Lung (tissue), 12 donors: ENCODE results near the gene AOAH. TPM values are rescaled to one million over a fixed set of nuclear protein-coding genes. Genes with fewer than 3 reads are reported as not detected.
"Not testable (repeated sequence)": the region's sequence is repeated elsewhere in the genome, so short reads cannot be mapped to it uniquely, and the experiment has no call there.

Source experiments
- ATAC-seq: fragments of 200-7000 bp; cut with Tn5 transposase; one replicate; pipeline ENCODE4 v1.9.1; 2020; ENCODE audit warnings: moderate number of reproducible peaks; ENCODE audit not compliant: insufficient read depth, low FRiP score
- DNase-seq, 3 donors: peaks; one replicate each; pipeline ENCODE4 v3.0.0-alpha.2; 2013 to 2017
- H3K27ac ChIP-seq, 2 donors: one replicate each; pipeline ENCODE4 v1.5.1; 2013; ENCODE audit warnings: mild to moderate bottlenecking in 2 of 2, moderate library complexity in 2 of 2, control low read depth in 1 of 2, inconsistent platforms in 1 of 2, low read depth in 1 of 2, low read length in 1 of 2
- H3K27me3 ChIP-seq, 3 donors: one replicate each; pipeline ENCODE4 v1.5.1; 2013; ENCODE audit warnings: low read length in 2 of 3; ENCODE audit not compliant: control insufficient read depth in 3 of 3, insufficient read depth in 3 of 3
- H3K36me3 ChIP-seq, 4 donors: one replicate each; pipeline ENCODE4 v1.5.1; 2013; ENCODE audit warnings: low read length in 4 of 4, mild to moderate bottlenecking in 1 of 4, moderate library complexity in 1 of 4; ENCODE audit not compliant: control insufficient read depth in 4 of 4, insufficient read depth in 4 of 4
- H3K4me1 ChIP-seq, 5 donors: one replicate each; pipeline ENCODE4 v1.5.1; 2013; ENCODE audit warnings: low read length in 5 of 5, mild to moderate bottlenecking in 2 of 5, moderate library complexity in 1 of 5; ENCODE audit not compliant: control insufficient read depth in 5 of 5, insufficient read depth in 5 of 5
- H3K4me3 ChIP-seq: one replicate; pipeline ENCODE4 v1.5.1; 2013; ENCODE audit warnings: mild to moderate bottlenecking, control low read depth, moderate library complexity
- H3K9ac ChIP-seq, 2 donors: one replicate each; pipeline ENCODE4 v1.5.1; 2013; ENCODE audit warnings: low read length in 2 of 2, control low read depth in 1 of 2; ENCODE audit not compliant: insufficient read depth in 1 of 2
- H3K9me3 ChIP-seq, 4 donors: one replicate each; pipeline ENCODE4 v1.5.1; 2013; ENCODE audit warnings: low read length in 3 of 4, mild to moderate bottlenecking in 1 of 4, moderate library complexity in 1 of 4; ENCODE audit not compliant: control insufficient read depth in 4 of 4, insufficient read depth in 3 of 4
- CTCF ChIP-seq: IDR thresholded peaks from 2 replicates; pipeline ENCODE4 v1.5.1; 2012; ENCODE audit warnings: mild to moderate bottlenecking; ENCODE audit errors: control extremely low read depth, extremely low read depth
- WGBS, 2 donors: extraction: QIAGEN DNeasy Blood & Tissue Kit; methylation state at CpG; one replicate each; pipeline ENCODE4 v1.1.7; 2013; 5-methylcytosine and 5-hydroxymethylcytosine counted together
- polyA plus RNA-seq, 2 donors: library from polyadenylated mRNA; stranded (reverse); fragments of 200-250 nt; gene quantifications; one replicate each; pipeline ENCODE4 v1.2.1, GENCODE V29; 2013
- total RNA-seq, 2 donors: library from RNA; depleted of rRNA in 1 of 2; stranded (reverse); fragments of >200 nt in 1 of 2; gene quantifications; one replicate each; pipeline ENCODE4 v1.2.1, GENCODE V29; 2014 to 2021
- donor health status: control.
- donor health status: control.
- donor health status: Bipolar disorder and iron deficiency.
- donor health status: healthy.
- donor health status: DM: yes; HTN: yes; CAD: no.

AOAH gene
- total and polyA plus RNA-seq, 4 donors = 4.7 to 36.4 (median 29.0) TPM

GRCh38 chr7:36472141-36472729 is 252.1 kb downstream of the AOAH start:
- Histone ChIP-seq H3K9ac (no peak overlapping the region), H3K9me3 (no peaks in the 10 kb centered on the region)
- 61 to 79% methylated on average over 3 of the region's 3 CpGs for WGBS, 2 donors

GRCh38 chr7:36469236-36469635 is 255.1 kb downstream of the AOAH start:
- DNase-seq = no peak
- Histone ChIP-seq H3K4me3 (no peak overlapping the region), H3K36me3 (no peaks in the 10 kb centered on the region), H3K27me3 (no peaks in the 10 kb centered on the region), H3K9ac (no peak overlapping the region), H3K9me3 (no peaks in the 10 kb centered on the region), H3K4me1 (no peaks in the 10 kb centered on the region), H3K27ac (no peak overlapping the region)
- TF ChIP-seq CTCF = no peak
- no peak for ATAC-seq

More at GRCh38 chr7:36472141-36472729, 252.1 kb downstream of the AOAH start:
- Histone ChIP-seq H3K4me1 (no peaks in the 10 kb centered on the region), H3K27me3 (no peaks in the 10 kb centered on the region), H3K27ac (no peak overlapping the region), H3K4me3 (no peak overlapping the region), H3K36me3 (no peaks in the 10 kb centered on the region)
- no peak for ATAC-seq
- DNase-seq = no peak
- TF ChIP-seq CTCF = no peak

GRCh38 chr7:36468370-36469101 is 255.8 kb downstream of the AOAH start:
- 59 to 76% methylated on average over 2 of the region's 2 CpGs for WGBS, 2 donors
- no peak for TF ChIP-seq CTCF
- DNase-seq (no peak), ATAC-seq (no peak)
- H3K9ac ChIP-seq = no peak overlapping the region
- H3K4me1 ChIP-seq = no peaks in the 10 kb centered on the region
- no peaks in the 10 kb centered on the region for H3K36me3 ChIP-seq
- no peak overlapping the region for H3K4me3 ChIP-seq
- H3K27ac ChIP-seq = no peak overlapping the region
- H3K27me3 ChIP-seq = no peaks in the 10 kb centered on the region
- no peaks in the 10 kb centered on the region for H3K9me3 ChIP-seq

DNA sequence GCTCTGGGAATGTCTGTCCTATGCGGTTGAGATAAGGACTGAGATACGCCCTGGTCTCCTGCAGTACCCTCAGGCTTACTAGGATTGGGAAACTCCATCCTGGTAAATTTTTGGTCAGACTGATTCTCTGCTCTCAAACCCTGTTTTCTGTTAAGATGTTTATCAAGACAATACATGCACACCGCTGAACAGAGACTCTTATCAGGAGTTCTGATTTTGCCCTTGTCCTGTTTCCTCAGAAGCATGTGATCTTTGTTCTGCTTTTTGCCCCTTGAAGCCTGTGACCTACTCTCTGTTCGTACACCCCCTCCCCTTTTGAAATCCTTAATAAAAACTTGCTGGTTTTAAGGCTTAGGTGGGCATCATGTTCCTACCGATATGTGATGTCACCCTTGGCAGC is 258.3 kb downstream of the AOAH start:
- 53 to 77% methylated on average over 5 of the region's 5 CpGs for WGBS, 2 donors
- DNase-seq, H3K36me3 ChIP-seq, H3K4me3 ChIP-seq, H3K27ac ChIP-seq, H3K4me1 ChIP-seq, H3K9ac ChIP-seq, H3K27me3 ChIP-seq, ATAC-seq, H3K9me3 ChIP-seq: not testable (repeated sequence)
